Endodermal cell (in vitro differentiated cells): Measurements from ENCODE around the gene MYH6. TPM values are rescaled to one million over a fixed set of nuclear protein-coding genes. Genes with fewer than 3 reads are reported as not detected.

Source experiments
- DNase-seq: peaks from one replicate; pipeline ENCODE4 v3.0.0-alpha.2; 2017
- H3K27ac ChIP-seq: 2 replicates; pipeline ENCODE4 v1.5.1; 2013; ENCODE audit warnings: mild to moderate bottlenecking, low read depth, low read length, moderate library complexity
- H3K27me3 ChIP-seq: 2 replicates; pipeline ENCODE4 v1.6.1; 2013; ENCODE audit warnings: mild to moderate bottlenecking, low read length, moderate library complexity; ENCODE audit not compliant: insufficient read depth, control insufficient read depth, poor library complexity, severe bottlenecking
- H3K36me3 ChIP-seq: 2 replicates; pipeline ENCODE4 v1.7.0; 2013; ENCODE audit warnings: mild to moderate bottlenecking, low read length, moderate library complexity; ENCODE audit not compliant: control insufficient read depth, insufficient read depth
- H3K4me1 ChIP-seq: one replicate; pipeline ENCODE4 v1.7.0; 2013; ENCODE audit warnings: low read length; ENCODE audit not compliant: control insufficient read depth, insufficient read depth
- H3K4me3 ChIP-seq: 2 replicates; pipeline ENCODE4 v1.5.1; 2013; ENCODE audit warnings: mild to moderate bottlenecking, low read length, moderate library complexity
- H3K9ac ChIP-seq: 2 replicates; pipeline ENCODE4 v1.6.1; 2013; ENCODE audit warnings: mild to moderate bottlenecking, low read length, moderate library complexity; ENCODE audit not compliant: poor library complexity, severe bottlenecking; ENCODE audit errors: extremely low read depth
- H3K9me3 ChIP-seq: 2 replicates; pipeline ENCODE4 v1.6.1; 2013; ENCODE audit warnings: mild to moderate bottlenecking, low read length, moderate library complexity; ENCODE audit not compliant: control insufficient read depth
- H3K27ac Mint-ChIP-seq: 2 replicates; pipeline ENCODE4 v1.8.0; 2020; ENCODE audit warnings: mixed read lengths
- H3K27me3 Mint-ChIP-seq: 2 replicates; pipeline ENCODE4 v1.8.0; 2021; ENCODE audit warnings: mild to moderate bottlenecking, mixed read lengths; ENCODE audit not compliant: insufficient read depth
- H3K36me3 Mint-ChIP-seq: 2 replicates; pipeline ENCODE4 v1.8.0; 2020; ENCODE audit warnings: low read depth, mixed read lengths
- H3K4me1 Mint-ChIP-seq: 2 replicates; pipeline ENCODE4 v1.8.0; 2020; ENCODE audit warnings: mixed read lengths
- H3K4me3 Mint-ChIP-seq: 2 replicates; pipeline ENCODE4 v1.8.0; 2020; ENCODE audit warnings: mild to moderate bottlenecking, moderate library complexity, mixed read lengths
- H3K9me3 Mint-ChIP-seq: 2 replicates; pipeline ENCODE4 v1.8.0; 2020; ENCODE audit warnings: mild to moderate bottlenecking, mixed read lengths
- CTCF ChIP-seq: fragments of 200-600 bp; sonication (generic); conservative IDR thresholded peaks from 2 replicates; pipeline ENCODE4 v1.5.0; 2021; ENCODE audit warnings: antibody characterized with exemption, mild to moderate bottlenecking
- WGBS, 2 experiments: methylation state at CpG; one replicate each; pipeline versions ENCODE4 v1.1.5 to v1.1.7; 2013; ENCODE audit warnings: missing lambda C conversion rate in 2 of 2, mixed read lengths in 1 of 2; ENCODE audit not compliant: insufficient coverage in 1 of 2, insufficient read length in 1 of 2; 5-methylcytosine and 5-hydroxymethylcytosine counted together
- total RNA-seq, 2 donors: library from RNA; stranded (reverse); fragmentation: NEBNext Ultra II Directional in 1 of 2; extraction: Animal tissue kit (Norgen Biotek cat#: 25700) in 1 of 2; gene quantifications; 2 replicates in 1 of 2; 3 replicates in 1 of 2; pipeline ENCODE4 v1.2.1, GENCODE V29; 2021

MYH6 gene
- total RNA-seq, 2 donors from 2014 or later: not detected

DNA sequence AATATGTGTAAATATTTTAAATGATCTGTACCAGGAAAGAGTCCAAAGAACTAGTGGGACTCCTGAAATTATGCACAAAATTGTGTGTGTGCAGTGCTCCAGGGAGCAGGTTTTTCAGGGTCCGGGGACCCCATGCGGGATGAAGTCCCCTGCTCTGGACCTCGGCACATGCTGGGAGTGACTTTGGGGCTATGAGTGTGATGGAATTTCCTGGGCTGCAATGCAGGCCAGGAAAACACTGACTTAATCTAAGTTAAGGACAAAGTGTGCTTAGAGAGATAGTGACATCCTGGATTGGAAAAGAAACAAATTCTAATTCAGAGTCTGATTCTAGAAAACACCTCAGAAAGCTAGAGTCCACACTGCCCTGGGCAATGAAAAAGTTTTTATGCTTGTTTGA is 6.2 kb upstream of the MYH6 start:
- no peaks in the 10 kb centered on the region for H3K9me3 ChIP-seq
- no peak overlapping the region for H3K4me3 ChIP-seq
- peaks cover 23% of the 10 kb centered on the region for H3K27me3 Mint-ChIP-seq
- WGBS, 2 experiments: 93 to 100% methylated on average over 3 of the region's 3 CpGs
- H3K27me3 ChIP-seq: no peaks in the 10 kb centered on the region
- H3K9ac ChIP-seq: no peak overlapping the region
- H3K4me3 Mint-ChIP-seq: no peak overlapping the region
- no peak for TF ChIP-seq CTCF
- DNase-seq: no peak
- H3K4me1 ChIP-seq: no peaks in the 10 kb centered on the region
- H3K27ac Mint-ChIP-seq: no peak overlapping the region
- no peaks in the 10 kb centered on the region for H3K36me3 ChIP-seq
- H3K9me3 Mint-ChIP-seq: no peaks in the 10 kb centered on the region
- H3K36me3 Mint-ChIP-seq: no peaks in the 10 kb centered on the region
- H3K4me1 Mint-ChIP-seq: no peaks in the 10 kb centered on the region
- no peak overlapping the region for H3K27ac ChIP-seq

GRCh38 chr14:23413681-23414080 is 5.6 kb upstream of the MYH6 start:
- H3K4me1 Mint-ChIP-seq: no peaks in the 10 kb centered on the region
- no peak for TF ChIP-seq CTCF

DNA sequence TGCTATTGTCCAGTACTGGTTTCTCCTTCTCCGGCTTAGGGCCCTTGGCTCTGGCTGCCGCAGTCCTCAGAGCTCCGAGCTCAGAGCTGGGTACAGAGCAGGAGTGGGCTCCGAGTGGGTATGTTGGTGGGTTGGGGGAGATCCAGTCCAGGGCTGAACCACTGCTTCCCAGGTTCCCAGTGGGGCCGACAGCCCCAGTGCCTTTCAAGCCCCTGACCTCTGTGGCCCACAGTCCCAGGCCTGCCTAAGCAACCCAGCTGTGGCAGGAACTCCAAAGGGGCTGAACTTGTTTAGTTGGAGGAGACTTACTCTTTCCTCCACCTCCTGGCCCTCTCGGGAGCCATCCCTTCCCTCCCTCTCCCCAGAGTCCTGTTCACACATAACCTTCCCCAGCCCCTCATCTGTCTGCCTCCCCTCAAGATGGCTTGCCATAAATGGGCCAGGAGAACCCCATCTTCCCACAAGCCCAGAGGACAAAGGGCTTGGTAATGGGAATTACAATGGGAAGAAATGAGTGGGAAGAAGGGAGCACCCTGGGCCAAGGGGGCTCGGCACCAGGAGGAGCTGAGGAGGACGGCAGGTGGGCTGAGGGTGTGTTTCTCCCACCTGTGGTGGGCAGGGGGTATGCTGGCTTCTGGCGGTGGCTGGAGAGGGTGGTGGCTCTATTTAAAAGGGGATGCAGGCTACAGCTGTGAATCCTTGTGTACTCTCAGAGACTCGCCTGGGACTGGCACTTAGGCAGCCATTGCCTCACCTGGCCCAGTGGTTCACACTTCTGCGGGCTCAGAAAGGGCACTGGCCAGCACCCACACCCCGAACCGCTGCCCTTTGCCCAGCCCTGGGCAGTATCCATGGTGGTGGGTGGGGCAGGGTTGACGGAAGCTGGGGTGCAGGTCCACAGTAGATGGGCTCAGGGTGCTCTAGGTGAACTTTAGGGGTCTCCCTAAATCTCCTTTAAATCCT is 3.8 kb upstream of the MYH6 start:
- Mint-ChIP-seq H3K4me3 (no peak overlapping the region), H3K4me1 (no peaks in the 10 kb centered on the region), H3K27ac (no peak overlapping the region), H3K9me3 (no peaks in the 10 kb centered on the region), H3K27me3 (peaks cover 25% of the 10 kb centered on the region), H3K36me3 (no peaks in the 10 kb centered on the region)
- H3K4me3 ChIP-seq: no peak overlapping the region
- no peak overlapping the region for H3K9ac ChIP-seq
- no peaks in the 10 kb centered on the region for H3K9me3 ChIP-seq
- no peak for DNase-seq
- 91 to 98% methylated on average over 7 to 14 of the region's 14 CpGs for WGBS, 2 experiments
- H3K4me1 ChIP-seq: no peaks in the 10 kb centered on the region
- no peak for TF ChIP-seq CTCF
- H3K27me3 ChIP-seq: no peaks in the 10 kb centered on the region
- H3K27ac ChIP-seq: no peak overlapping the region
- H3K36me3 ChIP-seq: no peaks in the 10 kb centered on the region

More at GRCh38 chr14:23413681-23414080, 5.6 kb upstream of the MYH6 start:
- Mint-ChIP-seq H3K27ac (no peak overlapping the region), H3K9me3 (no peaks in the 10 kb centered on the region), H3K36me3 (no peaks in the 10 kb centered on the region), H3K4me3 (no peak overlapping the region), H3K27me3 (peaks cover 18% of the 10 kb centered on the region)
- no peak for DNase-seq
- H3K9me3 ChIP-seq: no peaks in the 10 kb centered on the region
- no peaks in the 10 kb centered on the region for H3K4me1 ChIP-seq
- H3K9ac ChIP-seq: no peak overlapping the region
- H3K27ac ChIP-seq: no peak overlapping the region
- no peak overlapping the region for H3K4me3 ChIP-seq
- no peaks in the 10 kb centered on the region for H3K36me3 ChIP-seq
- WGBS, 2 experiments: 88 to 89% methylated on average over 3 to 16 of the region's 16 CpGs
- H3K27me3 ChIP-seq: no peaks in the 10 kb centered on the region
